Measurements from ENCODE around the gene RPTOR. TPM values are rescaled to one million over a fixed set of nuclear protein-coding genes. Genes with fewer than 3 reads are reported as not detected.

Gene RPTOR
- total and polyA plus RNA-seq, 2 donors (not counting 3 experiments of a cell fraction or from before 2014, with no cell fraction given): 10.7 to 41.8 TPM

- no peaks in the 10 kb centered on the region for H3K9me1 ChIP-seq (replicated peaks; ENCODE audit: control insufficient read depth, extremely low read depth, insufficient read depth, low read length)
- CTCF ChIA-PET: interaction anchor here (5.8 kb wide), 1 partner anchor 506 kb away, joined by 66 read pairs; no protein-coding TSS in a partner anchor
- H3K9ac ChIP-seq (replicated peaks; ENCODE audit: extremely low read depth, insufficient read depth, low read length): no peak overlapping the region
- no peak for TF ChIP-seq MYC (IDR thresholded peaks at IDR 0.05; ENCODE audit: low read depth, low read length)
- TF ChIP-seq JUN (IDR thresholded peaks at IDR 0.05; ENCODE audit: borderline replicate concordance, insufficient read depth, insufficient read length, low read depth): no peak
- TF ChIP-seq EZH2 (IDR thresholded peaks at IDR 0.05; ENCODE audit: borderline replicate concordance, low read depth, low read length, severe bottlenecking): no peak
- TF ChIP-seq POLR2AphosphoS5 (IDR thresholded peaks at IDR 0.05; ENCODE audit: insufficient read depth, low read depth, low read length): no peak
- TF ChIP-seq, protein P1, sequence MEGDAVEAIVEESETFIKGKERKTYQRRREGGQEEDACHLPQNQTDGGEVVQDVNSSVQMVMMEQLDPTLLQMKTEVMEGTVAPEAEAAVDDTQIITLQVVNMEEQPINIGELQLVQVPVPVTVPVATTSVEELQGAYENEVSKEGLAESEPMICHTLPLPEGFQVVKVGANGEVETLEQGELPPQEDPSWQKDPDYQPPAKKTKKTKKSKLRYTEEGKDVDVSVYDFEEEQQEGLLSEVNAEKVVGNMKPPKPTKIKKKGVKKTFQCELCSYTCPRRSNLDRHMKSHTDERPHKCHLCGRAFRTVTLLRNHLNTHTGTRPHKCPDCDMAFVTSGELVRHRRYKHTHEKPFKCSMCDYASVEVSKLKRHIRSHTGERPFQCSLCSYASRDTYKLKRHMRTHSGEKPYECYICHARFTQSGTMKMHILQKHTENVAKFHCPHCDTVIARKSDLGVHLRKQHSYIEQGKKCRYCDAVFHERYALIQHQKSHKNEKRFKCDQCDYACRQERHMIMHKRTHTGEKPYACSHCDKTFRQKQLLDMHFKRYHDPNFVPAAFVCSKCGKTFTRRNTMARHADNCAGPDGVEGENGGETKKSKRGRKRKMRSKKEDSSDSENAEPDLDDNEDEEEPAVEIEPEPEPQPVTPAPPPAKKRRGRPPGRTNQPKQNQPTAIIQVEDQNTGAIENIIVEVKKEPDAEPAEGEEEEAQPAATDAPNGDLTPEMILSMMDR (IDR thresholded peaks at IDR 0.05; ENCODE audit: extremely low read depth in 1 of 2, insufficient read depth in 1 of 2, low read depth in 1 of 2, low read length in 2 of 2): no peak
- TF ChIP-seq FOS (IDR thresholded peaks at IDR 0.05; ENCODE audit: borderline replicate concordance, insufficient read depth, low read length): no peak
- no peak for TF ChIP-seq POLR2A (IDR thresholded peaks at IDR 0.05; ENCODE audit: low read depth, low read length)
- TF ChIP-seq GATA2 (IDR thresholded peaks at IDR 0.05; ENCODE audit: insufficient read depth, insufficient read length, low read depth, low read length): no peak
- TF ChIP-seq MAX (IDR thresholded peaks at IDR 0.05; ENCODE audit: insufficient read depth, insufficient read length): no peak
- H3K9me3 ChIP-seq (replicated peaks; ENCODE audit: control insufficient read depth, insufficient read depth, low read length): no peaks in the 10 kb centered on the region
- intact Hi-C loops (cut with micrococcal nuclease) (no loop called here), dilution Hi-C loops (cut with MboI; ENCODE audit: extremely low pct_ligation_motif_present, low sequenced_read_pairs) (no loop called here)
- FAIRE-seq (no peak), DNase-seq (ENCODE audit: low read depth, low spot score) (no peak)
- H3K79me2 ChIP-seq (ENCODE audit: control insufficient read depth, insufficient read depth, low read length): no peaks in the 10 kb centered on the region
- H3K4me3 ChIP-seq (replicated peaks in 1 of 3; ENCODE audit: insufficient read depth in 1 of 3, low read depth in 1 of 3, low read length in 3 of 3): no peak overlapping the region
- H3K36me3 ChIP-seq (ENCODE audit: control insufficient read depth in 2 of 2, extremely low read depth in 1 of 2, insufficient read depth in 2 of 2, low read length in 2 of 2): no peaks in the 10 kb centered on the region
- peaks cover 18% of the 10 kb centered on the region for H3K4me1 ChIP-seq (ENCODE audit: control insufficient read depth, extremely low read depth, insufficient read depth, low read length)
- no TSS peak for BruUV-seq (replicated peaks)
- H4K20me1 ChIP-seq (replicated peaks; ENCODE audit: control insufficient read depth, extremely low read depth, insufficient read depth, low read length): no peaks in the 10 kb centered on the region
- POLR2A ChIA-PET: no interaction called here
- no peak overlapping the region for H3K27ac ChIP-seq (ENCODE audit: insufficient read depth, low read depth, low read length)
- no peak overlapping the region for H2AFZ ChIP-seq (ENCODE audit: low read depth, low read length)
- no peaks in the 10 kb centered on the region for H3K27me3 ChIP-seq (ENCODE audit: control insufficient read depth in 2 of 2, insufficient read depth in 2 of 2, low read length in 2 of 2)
- H3K4me2 ChIP-seq (ENCODE audit: insufficient read depth, low read length): no peak overlapping the region
Measured at GRCh38 chr17:80931421-80932265, 387.0 kb downstream of the RPTOR start.

Data from endothelial cell of umbilical vein (primary cell).